ENCODE measurements around the gene ACTN1. TPM values are rescaled to one million over a fixed set of nuclear protein-coding genes. Genes with fewer than 3 reads are reported as not detected.

ACTN1 gene
- total RNA-seq, 1 donor from 2014 or later: 460 TPM

DNA sequence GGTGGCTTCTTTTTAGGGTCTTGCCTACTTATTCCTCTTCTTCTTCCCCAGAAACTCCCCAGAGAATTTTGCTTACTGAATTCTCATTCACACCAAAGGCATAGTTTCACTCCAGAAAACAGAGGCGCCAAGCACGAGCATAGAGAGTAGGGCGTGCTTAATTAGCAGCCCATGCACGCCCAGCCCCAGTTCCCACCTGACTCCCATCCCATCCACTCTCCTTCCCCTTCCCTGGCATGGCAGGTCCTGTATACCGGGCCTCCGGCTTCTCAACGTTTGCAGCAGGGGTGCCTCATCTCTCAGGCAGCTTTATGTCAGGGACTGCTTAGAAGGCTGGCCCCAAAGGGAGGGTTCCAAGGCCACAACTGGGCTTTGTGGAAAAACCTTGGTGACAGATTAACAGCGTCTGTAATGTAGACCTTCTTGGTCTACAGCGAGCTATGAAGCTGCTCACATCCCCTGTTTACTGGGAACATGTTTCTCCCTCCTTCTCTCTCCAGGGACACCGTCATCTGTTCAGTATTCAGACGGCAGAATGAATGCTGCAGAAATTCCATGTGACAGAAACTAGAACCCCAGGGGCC lies 62.7 kb downstream of the ACTN1 start:
- DNase-seq (ENCODE audit: low spot score): no peak

DNA sequence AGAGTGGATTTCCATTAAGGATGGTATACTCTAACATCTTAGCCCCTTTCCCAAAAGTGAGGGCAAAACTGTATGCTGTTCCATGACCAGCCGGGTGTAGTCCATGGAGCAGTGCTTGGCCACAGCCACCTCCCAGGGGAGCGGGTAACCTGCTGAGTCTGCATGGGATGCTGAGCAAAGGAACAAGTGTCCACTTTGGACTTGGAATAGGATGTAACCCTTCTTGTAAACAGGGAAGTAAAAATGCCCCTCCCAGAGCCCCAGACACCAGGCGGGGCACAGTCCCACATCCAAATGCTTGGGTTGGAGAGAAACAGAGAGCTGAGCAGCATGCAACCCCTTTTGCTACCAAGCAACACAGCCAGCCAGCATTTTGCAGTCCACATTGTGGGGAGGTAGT lies 65.6 kb downstream of the ACTN1 start:
- DNase-seq (ENCODE audit: low spot score): no peak

DNA sequence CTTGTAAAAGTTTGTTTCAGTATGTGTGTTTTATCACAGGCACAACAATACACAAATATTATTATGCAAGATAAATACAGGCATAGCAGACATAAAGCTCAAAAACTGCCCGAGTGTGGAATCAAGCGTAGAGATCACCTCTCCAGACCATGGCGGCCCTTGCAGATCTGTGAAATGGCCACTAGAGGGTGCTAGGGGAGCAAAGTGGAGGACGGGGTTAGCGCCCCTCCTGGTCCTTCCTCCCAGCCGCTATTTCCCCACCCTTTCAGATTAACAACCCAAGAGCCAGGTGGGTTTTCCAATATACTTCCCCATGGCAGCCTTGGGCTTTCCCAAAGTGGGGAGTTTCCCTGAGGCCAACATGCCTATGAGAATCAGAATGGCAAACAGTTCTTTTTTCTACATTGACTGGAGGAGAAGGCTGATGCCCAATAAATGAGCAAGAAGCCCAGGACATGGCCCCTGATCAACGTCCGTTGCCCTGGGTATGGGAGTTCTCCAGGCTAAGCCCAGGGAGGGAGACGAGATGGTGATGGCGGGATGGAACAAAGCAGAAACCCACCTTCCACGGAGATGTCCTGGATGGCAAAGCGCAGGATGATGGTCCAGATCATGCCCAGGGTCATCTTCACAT lies 67.4 kb downstream of the ACTN1 start:
- DNase-seq (ENCODE audit: low spot score): peak; percentile 58

DNA sequence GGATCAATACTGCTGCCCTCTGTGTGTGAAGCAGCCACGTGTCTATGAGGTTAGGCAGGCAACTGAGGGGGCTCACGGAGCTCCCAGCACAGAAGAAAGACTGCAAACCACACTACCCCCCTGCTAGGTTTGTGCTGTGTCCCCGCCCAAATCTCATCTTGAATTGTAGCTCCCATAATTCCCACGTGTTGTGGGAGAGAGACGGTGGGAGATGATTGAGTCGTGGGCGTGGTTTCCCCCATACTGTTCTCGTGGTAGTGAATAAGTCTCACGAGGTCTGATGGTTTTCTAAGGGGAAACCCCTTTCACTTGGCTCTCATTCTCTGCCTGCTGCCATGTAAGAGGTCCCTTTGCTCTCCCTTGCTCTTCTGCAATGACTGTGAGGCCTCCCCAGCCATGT lies 68.6 kb downstream of the ACTN1 start:
- DNase-seq (ENCODE audit: low spot score): no peak

DNA sequence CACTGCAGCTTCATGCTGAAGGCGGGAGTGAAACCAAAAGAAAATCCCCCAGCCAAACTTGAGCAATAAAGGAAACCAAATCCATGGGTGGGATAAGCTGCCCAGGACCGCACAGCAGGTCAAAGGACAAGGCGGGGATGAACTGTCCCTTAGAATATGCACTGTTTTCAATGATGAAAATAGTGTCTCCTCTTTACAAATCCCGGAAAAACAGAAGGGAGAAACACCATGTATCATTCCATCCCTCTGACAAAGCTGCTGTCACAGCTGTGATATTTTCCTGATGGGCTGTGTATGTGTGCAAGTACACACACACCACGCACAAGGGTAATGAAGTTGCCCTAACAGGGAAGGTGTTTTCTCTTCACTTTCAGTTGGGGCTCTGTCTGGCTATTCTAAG lies 70.3 kb downstream of the ACTN1 start:
- no peak for DNase-seq (ENCODE audit: low spot score)

DNA sequence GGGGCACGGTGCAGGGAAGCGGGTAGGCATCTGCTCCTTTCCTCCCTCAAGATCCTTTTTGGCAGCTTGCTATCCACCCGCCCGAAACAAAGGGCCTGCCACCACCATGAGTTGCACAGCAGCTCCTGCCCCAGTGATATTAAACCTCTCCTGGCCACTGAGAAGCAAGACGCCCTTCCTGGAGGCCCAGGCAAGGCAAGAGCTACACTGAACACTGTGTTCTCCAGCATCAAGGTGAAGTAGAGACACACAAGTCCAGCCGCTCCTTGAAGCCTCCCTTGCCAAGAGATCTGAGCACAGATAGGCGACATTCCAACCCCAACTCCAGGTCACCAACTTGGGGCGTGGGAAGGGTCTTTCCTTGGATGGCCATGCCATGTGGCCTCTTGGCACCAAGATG lies 70.9 kb downstream of the ACTN1 start:
- DNase-seq (ENCODE audit: low spot score): no peak

DNA sequence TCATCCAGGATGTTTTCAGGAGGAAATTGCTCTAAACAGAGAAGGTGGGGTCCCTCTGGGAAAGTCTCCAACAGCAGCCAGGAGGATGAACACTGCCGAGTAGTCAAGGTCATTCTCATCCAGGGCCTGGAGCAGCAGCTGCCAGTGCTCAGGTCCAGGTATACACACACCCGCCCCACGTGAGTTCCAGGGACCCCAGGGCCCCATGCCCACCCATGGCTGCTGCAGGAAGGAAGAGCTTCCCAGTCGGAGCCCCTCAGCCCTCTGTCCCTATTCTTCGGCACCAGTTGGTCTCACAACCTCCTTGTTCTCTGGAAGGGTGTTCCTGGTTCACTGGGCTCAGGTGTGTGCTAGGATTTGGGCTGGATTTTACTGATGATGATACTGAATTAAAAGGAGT lies 72.7 kb downstream of the ACTN1 start:
- no peak for DNase-seq (ENCODE audit: low spot score)

DNA sequence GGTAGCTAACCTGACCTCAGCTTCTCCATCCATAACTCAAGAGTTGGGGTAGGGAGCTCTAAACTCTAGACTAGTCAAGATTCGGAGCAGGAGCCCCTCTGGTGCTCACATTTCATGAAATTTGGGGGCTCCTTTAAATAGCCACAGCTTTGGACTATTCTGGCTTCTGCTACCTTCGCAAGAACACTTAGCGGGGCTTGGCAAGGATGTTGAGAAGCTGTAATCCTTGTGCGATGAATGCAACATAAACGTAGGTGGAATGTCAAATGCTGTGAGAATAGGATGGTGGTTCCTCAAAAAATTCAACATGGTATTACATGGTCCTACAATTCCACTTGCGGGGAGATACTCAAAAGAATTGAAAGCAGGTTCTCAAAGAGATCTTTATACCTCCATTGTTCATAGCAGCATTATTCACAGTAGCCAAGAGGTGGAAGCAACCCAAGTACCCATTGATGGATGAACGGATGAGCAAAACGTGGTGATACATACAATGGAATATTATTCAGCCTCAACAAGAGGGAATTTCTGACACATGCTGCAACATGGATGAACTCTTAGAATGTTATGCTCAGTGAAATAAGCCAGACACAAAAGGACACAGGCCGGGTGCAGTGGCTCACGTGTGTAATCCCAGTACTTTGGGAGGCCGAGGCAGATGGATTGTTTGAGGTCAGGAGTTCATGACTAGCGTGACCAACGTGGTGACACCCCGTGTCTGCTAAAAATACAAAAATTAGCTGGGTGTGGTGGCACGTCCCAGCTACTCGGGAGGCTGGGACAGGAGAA lies 73.8 kb downstream of the ACTN1 start:
- DNase-seq (ENCODE audit: low spot score): no peak

DNA sequence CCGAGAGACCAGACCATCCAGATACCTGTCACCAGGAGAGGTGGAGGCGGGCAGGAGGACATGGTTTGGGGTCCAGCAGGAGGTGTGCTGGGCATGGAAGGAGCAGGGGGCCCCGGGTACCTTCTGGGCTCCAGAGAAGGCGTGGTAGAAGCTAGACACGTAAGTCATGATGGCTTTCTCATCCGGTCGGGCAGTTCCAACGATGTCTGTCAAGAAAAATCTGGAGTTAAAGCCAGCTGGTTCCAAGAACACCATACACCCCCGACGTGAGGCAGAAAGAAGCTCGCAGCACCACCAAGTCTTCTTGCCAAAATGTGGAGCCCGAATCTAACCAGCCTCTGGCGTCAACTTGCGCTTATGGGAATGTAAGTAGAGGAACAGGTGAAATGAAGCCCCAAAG lies 76.7 kb downstream of the ACTN1 start:
- DNase-seq (ENCODE audit: low spot score): no peak

DNA sequence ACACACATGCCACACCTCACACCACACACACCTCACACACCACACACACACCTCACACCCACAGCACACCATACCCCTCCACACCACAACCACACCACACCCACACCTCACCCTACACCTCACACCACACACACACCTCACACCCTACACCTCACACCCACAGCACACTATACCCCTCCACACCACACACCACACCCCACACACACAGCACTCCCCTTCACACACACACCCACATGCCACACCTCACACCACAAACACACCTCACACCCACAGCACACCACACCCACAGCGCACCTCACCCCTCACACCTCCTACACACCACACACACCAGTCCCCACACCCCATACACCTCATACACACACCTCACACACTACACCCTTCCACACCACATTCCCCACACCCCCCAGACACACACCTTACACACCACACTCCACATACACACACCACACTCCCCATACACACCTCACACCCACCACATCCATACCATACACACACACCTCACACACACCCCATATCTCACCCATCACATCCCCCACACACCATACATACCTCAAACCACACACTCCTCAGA lies 80.0 kb downstream of the ACTN1 start:
- DNase-seq (ENCODE audit: low spot score): no peak

DNA sequence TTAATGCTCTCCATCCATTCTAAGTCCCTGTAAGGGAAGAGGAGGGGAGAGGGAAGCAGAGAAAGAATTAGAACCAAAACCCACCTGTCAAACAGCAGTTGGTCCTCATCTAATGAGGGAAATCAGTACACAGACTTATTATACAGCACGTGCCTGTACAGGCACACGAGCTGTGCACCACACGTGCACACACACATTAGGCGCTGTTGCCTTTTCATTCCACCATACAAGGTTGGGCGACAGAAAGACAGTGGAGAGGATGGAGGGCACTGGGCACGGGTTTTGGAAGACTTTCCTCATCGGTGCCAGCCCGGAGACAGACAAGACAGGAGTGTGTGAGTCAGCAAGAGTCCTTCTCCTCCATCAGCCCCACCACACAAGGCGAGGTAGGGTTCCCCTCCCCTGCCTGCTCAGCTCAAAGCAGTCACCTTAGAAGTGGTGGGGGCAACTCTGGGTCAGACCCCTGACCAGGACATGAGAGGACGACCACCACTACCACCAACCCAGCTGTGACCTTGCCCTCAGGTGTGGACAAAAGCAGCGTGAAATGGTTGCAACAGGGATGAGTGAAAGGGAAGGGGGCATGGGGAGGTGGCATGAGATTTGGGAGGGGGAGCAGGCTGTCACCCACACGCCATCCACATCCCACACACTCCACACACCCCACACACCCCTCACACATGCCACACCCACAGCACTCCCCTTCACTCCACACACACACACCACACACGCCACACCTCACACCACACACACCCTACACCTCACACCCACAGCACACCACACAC lies 80.7 kb downstream of the ACTN1 start:
- no peak for DNase-seq (ENCODE audit: low spot score)

DNA sequence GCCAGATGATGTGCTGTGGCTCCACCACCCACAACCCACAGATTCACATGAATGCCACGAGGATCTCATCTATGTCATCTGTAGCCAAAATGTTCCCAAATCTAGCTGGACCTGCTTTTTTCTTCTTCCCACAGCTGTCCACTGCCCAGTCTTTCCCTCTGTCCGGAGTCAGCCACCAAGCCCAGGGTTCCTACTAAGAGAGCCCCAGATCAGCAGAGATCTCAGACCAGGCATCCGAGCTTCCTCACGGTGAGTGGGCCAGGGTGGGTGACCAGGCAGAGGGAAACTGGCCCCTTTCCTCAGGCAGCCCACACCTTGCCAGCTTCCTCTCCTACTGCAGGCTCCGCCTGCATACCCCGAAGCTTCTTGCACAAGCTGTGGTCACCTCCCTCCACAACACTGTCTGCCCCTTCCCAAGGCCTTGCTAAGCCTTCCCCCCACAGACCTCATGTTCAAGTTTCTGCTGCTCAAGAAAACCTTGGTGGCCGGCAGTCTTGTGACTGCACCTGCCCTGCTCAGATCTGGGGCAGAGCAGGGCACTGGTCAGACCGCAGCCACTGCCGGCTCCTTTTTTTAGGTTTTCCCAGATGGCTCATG lies 81.4 kb downstream of the ACTN1 start:
- DNase-seq (ENCODE audit: low spot score): no peak

DNA sequence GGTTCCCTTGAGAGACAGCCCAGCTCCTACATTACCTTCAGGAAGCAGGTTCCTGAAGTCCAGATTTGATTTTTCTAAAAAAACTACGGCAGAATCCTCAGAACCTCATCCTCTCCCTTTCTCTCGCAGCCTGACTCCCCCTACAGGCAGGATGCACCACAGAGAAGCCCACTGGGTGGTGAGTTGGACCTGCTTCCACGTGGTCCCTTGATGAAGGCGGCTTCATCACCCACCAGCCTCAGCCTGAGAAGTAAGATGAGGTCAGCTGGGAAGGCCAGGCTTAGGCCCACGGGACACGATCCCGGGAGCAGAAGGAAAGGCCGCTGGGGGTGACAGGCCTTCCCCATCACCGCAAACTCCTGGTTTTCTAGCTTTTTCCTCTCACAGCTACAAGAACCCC lies 83.0 kb downstream of the ACTN1 start:
- no peak for DNase-seq (ENCODE audit: low spot score)

DNA sequence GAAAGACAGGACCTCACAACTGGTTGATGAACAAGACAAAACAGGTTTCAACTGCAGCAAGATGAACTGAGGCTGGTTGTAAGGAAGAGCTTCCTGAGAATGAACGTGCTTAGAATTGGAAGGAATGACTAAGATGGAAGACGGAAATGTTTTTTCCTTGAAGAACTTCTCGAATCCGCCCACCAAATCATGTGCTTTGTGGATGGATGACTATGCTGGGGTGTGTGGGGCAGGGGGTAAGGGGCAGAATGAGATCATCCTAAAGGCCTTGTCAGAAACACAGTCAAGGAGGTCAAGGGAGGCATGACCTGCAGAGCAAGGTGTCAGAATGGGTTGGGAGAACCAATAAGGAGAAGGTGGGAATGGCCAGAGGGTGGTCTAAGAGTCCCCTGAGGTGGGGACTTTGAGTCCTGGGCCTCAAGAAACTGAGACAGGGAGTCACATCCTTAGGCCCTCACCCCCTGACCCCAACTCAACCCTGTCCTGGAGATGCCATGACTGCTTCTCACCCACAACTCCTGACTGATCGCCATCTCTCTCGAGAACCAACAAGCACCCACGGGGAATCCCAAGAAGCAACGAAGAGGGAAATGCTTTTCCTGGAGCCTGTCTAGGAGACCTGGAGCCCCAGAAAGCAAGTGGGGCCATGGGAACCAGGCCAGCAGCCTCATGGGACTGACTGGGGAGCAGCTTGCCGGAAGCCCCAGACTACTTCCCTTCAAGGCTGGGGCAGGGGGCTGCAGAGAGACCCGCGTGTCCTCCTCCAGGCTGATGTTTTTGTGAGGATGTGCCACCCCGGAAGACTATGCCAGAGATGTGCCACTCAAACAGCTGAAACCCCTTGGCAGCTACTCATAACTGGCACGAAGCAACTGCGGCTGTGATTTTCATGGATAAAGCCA lies 84.0 kb downstream of the ACTN1 start:
- DNase-seq (ENCODE audit: low spot score): no peak

DNA sequence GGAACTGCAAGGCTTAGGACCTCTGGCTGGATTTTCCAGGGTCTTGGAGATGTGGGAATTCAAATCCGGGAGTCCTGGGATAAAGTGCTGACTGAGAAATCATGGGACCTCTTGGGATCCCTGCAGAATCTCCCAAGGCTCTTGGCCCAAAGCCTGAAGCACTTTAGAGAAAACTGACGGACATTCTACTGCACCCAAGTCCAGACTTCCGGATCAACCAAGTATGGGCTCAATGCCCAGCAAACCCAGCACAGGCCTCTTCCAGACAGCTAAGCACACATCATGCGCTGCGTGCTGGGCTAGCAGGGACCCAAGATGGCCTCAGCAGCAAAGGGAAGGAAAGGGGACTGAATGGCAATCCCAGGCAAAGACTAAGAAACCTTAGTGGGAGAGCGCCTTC lies 85.0 kb downstream of the ACTN1 start:
- peak; percentile 40 for DNase-seq (ENCODE audit: low spot score)

DNA sequence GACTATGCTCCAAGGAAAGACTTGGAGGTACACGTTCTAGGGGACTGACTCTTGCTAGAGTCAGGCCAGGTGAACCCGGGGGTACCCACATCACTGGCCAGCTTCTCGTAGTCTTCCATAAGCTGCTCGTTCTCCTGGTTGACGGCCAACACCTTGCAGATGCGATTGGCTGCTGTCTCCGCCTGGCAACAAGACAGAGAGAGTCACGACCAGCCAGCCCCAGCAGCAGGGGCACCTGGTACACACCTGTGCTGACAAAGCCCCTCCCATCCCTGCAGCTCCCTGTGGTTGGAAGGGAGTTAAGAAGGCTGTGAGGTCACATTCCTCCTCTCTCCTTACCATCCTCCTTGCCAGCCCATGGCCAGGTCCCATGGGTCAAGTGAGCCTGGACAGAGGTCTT lies 85.5 kb downstream of the ACTN1 start:
- DNase-seq (ENCODE audit: low spot score): no peak

DNA sequence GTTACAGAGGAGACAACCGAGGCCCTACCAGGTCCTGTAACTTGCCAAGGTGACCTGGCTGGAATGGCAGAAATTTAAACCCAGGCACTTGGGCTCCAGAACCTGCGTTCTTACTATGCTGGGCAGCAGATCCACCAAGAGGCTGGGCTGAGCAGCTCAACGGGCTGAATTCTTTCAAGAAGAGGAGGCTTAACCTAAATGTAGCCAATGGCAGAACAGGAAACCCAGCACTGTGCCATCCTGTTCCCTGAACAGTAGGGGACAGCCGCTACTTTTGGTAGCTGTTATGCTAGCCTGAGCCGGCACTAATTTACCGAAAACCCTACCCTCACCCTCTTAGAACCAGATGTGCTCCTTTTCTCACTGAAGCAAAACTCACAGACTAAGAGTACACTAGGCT lies 86.1 kb downstream of the ACTN1 start:
- DNase-seq (ENCODE audit: low spot score): no peak

DNA sequence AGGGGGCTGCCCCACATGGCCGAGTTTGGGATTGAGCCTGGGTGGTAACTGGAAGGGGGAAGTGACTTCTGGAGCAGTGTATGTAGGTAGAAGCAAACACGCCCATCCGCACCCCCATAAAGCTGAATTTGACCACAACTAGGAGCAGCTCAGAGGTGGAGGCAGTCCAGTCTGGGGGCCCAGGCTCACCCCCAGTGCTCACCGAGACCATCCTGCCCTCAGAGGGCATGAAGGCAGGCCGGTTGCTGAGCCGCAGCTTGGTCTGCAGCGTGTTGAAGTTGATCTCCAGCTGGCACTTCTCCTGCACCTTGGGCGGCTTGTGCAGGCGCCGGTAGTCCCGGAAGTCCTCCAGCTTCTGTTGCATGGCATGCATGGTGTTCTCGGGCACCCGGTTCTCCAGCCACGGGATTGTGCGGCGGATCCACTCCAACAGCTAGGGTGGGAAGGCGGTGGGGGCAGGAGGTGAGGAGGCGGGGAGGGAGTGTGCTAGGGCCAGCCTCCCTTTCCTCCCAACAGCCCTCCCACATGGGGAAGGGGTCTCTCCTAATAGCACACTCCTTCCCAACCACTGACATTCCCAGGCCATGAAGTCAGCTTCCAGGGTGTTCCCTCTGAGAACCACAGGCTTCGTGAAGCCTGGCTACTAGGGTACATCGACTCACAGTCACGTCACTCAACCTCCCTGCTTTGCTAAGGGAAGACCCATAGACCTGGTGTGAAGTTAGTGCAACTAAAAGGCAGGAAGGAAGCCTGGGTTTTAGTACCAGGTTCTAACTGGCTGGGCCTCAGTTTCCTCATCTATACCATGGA lies 87.0 kb downstream of the ACTN1 start:
- DNase-seq (ENCODE audit: low spot score): no peak

DNA sequence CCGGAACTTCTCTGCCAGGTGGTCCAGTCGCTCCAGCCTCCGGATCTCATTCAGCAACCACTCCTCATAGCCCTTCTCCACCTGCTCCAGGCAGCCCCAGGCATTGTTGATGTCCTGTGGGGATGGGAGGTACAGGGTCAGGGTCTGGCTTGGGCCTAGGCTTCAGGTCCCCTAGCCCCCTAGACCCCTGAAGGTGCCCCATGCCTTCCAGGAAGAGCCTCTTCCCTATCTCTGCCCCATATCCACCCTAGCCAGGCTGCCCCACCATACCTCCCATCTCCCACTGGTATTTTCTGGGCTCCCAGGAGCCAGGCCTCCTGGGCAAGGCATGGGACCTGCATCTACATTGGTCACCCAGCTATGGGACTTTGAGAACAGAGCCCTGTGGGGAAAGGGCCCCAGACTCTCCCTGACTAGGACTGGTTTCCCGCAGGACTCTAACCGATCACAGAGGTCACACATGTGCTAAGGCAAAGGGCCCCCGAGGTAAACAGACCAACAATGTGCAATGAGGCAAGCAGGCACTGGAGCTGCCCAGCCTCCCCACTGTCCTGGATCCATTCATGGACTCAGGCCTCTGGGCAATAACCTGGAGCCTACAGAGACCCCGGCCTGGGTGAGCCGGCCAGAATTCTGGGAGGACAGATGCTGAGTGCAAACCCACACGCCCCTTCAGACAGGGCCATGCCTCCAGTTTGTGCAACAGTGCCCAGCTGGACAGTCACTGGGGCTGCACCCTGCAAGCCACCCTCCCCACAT lies 88.8 kb downstream of the ACTN1 start:
- no peak for DNase-seq (ENCODE audit: low spot score)

Measured in mucosa of gallbladder (tissue), 1 donor.